Mesendoderm (in vitro differentiated cells): Measurements from ENCODE around the gene PNPLA3.

Source experiments
- DNase-seq: peaks from one replicate; pipeline ENCODE4 v3.0.0; 2013
- H2AK5ac ChIP-seq: 2 replicates; pipeline ENCODE4 v1.6.1; 2013; ENCODE audit warnings: low read length, inconsistent platforms
- H2BK120ac ChIP-seq: 2 replicates; pipeline ENCODE4 v1.6.1; 2013; ENCODE audit warnings: low read depth, mild to moderate bottlenecking, low read length, moderate library complexity, mixed read lengths
- H2BK15ac ChIP-seq: replicated peaks from 2 replicates; pipeline ENCODE4 v1.6.1; 2013; ENCODE audit warnings: low read depth, mild to moderate bottlenecking, moderate library complexity
- H2BK5ac ChIP-seq: 2 replicates; pipeline ENCODE4 v1.6.1; 2013; ENCODE audit warnings: low read length, inconsistent platforms
- H3K18ac ChIP-seq: 2 replicates; pipeline ENCODE4 v1.6.1; 2013; ENCODE audit warnings: mild to moderate bottlenecking, low read length, mixed read lengths
- H3K23ac ChIP-seq: one replicate; pipeline ENCODE4 v1.6.1; 2013; ENCODE audit warnings: low read length
- H3K27ac ChIP-seq: 2 replicates; pipeline ENCODE4 v1.5.1; 2013; ENCODE audit warnings: low read depth, mild to moderate bottlenecking, inconsistent platforms, low read length, moderate library complexity
- H3K27me3 ChIP-seq: 2 replicates; pipeline ENCODE4 v1.6.1; 2013; ENCODE audit warnings: low read length, control low read depth, mild to moderate bottlenecking, inconsistent platforms; ENCODE audit not compliant: insufficient read depth, poor library complexity
- H3K36me3 ChIP-seq: 2 replicates; pipeline ENCODE4 v1.6.1; 2013; ENCODE audit warnings: low read length, inconsistent platforms; ENCODE audit not compliant: control insufficient read depth, insufficient read depth
- H3K4ac ChIP-seq: one replicate; pipeline ENCODE4 v1.6.1; 2013; ENCODE audit warnings: low read depth, mild to moderate bottlenecking, low read length, moderate library complexity
- H3K4me1 ChIP-seq: 2 replicates; pipeline ENCODE4 v1.6.1; 2013; ENCODE audit warnings: low read depth, low read length, inconsistent platforms; ENCODE audit not compliant: control insufficient read depth
- H3K4me2 ChIP-seq: 2 replicates; pipeline ENCODE4 v1.6.1; 2013; ENCODE audit warnings: low read length
- H3K4me3 ChIP-seq: 2 replicates; pipeline ENCODE4 v1.5.1; 2013; ENCODE audit warnings: mild to moderate bottlenecking, low read length
- H3K56ac ChIP-seq: one replicate; pipeline ENCODE4 v1.6.1; 2013; ENCODE audit warnings: low read length
- H3K79me1 ChIP-seq: 2 replicates; pipeline ENCODE4 v1.6.1; 2013; ENCODE audit warnings: low read length, inconsistent platforms
- H3K79me2 ChIP-seq: 2 replicates; pipeline ENCODE4 v1.6.1; 2013; ENCODE audit warnings: mild to moderate bottlenecking, low read length; ENCODE audit not compliant: control insufficient read depth, insufficient read depth
- H3K9ac ChIP-seq: 2 replicates; pipeline ENCODE4 v1.6.1; 2013; ENCODE audit warnings: low read length, inconsistent platforms
- H4K5ac ChIP-seq: one replicate; pipeline ENCODE4 v1.6.1; 2013; ENCODE audit warnings: low read length
- H4K8ac ChIP-seq: one replicate; pipeline ENCODE4 v1.6.1; 2013; ENCODE audit warnings: low read depth, mild to moderate bottlenecking, control low read depth, low read length, moderate library complexity
- WGBS: extraction: QIAGEN DNeasy Blood & Tissue Kit; methylation state at CpG from one replicate; pipeline ENCODE4 v1.1.7; 2013; ENCODE audit warnings: low lambda C conversion rate, missing lambda C conversion rate; ENCODE audit not compliant: insufficient coverage; ENCODE audit errors: extremely low coverage; 5-methylcytosine and 5-hydroxymethylcytosine counted together

PNPLA3 gene

DNA sequence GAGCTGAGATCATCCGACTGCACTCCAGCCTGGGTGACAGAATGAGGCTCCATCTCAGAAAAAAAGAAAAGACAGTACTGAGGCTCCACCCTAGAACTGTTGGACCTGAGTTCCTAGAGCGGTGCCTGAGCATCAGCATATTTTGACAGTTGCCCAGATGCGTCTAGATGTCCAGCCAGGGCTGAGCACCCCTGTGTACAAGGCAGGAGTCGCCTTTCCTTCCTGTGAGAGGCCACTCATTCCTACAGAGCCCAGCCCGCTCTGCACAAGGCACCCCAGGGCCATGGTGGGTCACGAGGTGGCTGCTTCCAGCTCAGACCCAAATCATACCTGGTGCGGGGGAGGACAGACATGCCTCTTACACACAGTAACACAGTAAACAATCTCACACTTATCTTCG lies 47.5 kb downstream of the PNPLA3 start:
- Histone ChIP-seq H3K27me3 (no peaks in the 10 kb centered on the region), H2BK120ac (no peak overlapping the region), H3K4ac (no peak overlapping the region), H2AK5ac (no peak overlapping the region), H2BK5ac (no peak overlapping the region), H2BK15ac (no peak overlapping the region), H3K79me1 (no peaks in the 10 kb centered on the region), H3K4me1 (no peaks in the 10 kb centered on the region), H3K27ac (no peak overlapping the region), H4K8ac (no peak overlapping the region), H4K5ac (no peak overlapping the region), H3K56ac (no peak overlapping the region), H3K9ac (no peak overlapping the region), H3K18ac (no peak overlapping the region), H3K36me3 (peaks cover 10% of the 10 kb centered on the region), H3K23ac (no peak overlapping the region), H3K4me2 (no peak overlapping the region), H3K4me3 (no peak overlapping the region), H3K79me2 (no peaks in the 10 kb centered on the region)
- DNase-seq: no peak
- no CpG with 5 or more reads among the region's 8 CpGs for WGBS

DNA sequence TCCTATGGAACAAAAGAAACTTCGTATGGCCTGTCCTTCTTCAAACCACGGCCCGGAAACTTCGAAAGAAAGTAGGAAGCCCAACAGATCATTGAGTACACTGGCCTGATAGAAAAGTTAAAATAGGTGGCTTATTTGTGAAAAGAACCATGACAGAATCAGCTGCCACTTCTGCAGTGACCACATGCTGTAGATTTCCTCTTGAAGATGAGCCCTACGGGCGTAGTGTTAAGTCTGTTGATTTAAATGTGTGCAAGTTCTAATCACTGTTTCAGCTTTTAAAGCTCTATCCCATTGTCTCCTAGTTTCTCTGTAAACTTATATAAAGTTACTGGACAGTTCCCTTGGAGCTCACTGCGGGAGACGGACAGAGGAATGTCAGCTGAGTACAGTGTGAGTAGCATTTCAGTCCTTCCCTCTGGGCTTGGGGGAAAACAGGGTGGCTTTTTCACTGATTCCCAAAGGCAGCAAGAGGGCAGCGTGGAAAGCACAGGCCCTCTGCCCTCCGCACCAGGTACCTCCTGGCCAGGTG lies 49.4 kb downstream of the PNPLA3 start:
- Histone ChIP-seq H3K4me2 (no peak overlapping the region), H4K5ac (no peak overlapping the region), H3K79me2 (no peaks in the 10 kb centered on the region), H3K27ac (no peak overlapping the region), H3K27me3 (no peaks in the 10 kb centered on the region), H3K4ac (no peak overlapping the region), H2BK5ac (no peak overlapping the region), H2AK5ac (no peak overlapping the region), H3K23ac (no peak overlapping the region), H3K79me1 (no peaks in the 10 kb centered on the region), H2BK15ac (no peak overlapping the region), H3K9ac (no peak overlapping the region), H3K18ac (no peak overlapping the region), H3K4me1 (no peaks in the 10 kb centered on the region), H2BK120ac (no peak overlapping the region), H3K4me3 (no peak overlapping the region), H3K36me3 (peaks cover 8% of the 10 kb centered on the region), H4K8ac (no peak overlapping the region), H3K56ac (no peak overlapping the region)
- DNase-seq: no peak
- no CpG with 5 or more reads among the region's 10 CpGs for WGBS

DNA sequence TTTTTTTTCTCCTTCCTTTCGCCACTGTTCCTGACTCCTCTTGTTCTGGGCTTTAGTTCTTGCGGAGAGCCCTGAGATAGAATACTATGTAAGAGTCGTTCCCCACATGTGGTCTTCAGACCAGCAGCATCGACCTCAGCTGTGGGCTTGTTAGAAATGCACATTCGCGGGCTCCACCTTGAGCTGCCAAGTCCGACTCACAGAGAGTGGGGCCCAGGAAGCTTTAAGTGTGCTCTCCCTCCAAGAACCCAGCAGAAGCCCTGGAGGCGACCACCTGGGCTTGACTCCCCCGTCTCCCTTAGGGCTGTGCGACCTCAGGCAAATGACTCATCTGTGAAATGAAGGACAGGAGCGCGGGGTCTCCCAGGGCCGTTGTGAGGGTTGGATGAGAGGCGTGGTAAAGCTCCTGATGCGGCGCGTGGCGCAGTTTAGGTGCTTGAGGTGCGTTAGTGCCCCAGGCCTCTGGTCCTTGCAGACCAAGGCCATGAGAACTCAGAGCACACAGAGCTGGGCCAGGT lies 50.5 kb downstream of the PNPLA3 start:
- Histone ChIP-seq H3K23ac (no peak overlapping the region), H2AK5ac (no peak overlapping the region), H4K5ac (no peak overlapping the region), H3K18ac (no peak overlapping the region), H2BK5ac (no peak overlapping the region), H3K4me3 (no peak overlapping the region), H2BK15ac (no peak overlapping the region), H3K56ac (no peak overlapping the region), H3K4me2 (no peak overlapping the region), H3K9ac (no peak overlapping the region), H3K79me2 (no peaks in the 10 kb centered on the region), H3K27ac (no peak overlapping the region), H3K4me1 (no peaks in the 10 kb centered on the region), H2BK120ac (no peak overlapping the region), H3K4ac (no peak overlapping the region), H3K27me3 (no peaks in the 10 kb centered on the region), H3K36me3 (peaks cover 6% of the 10 kb centered on the region), H3K79me1 (no peaks in the 10 kb centered on the region), H4K8ac (no peak overlapping the region)
- WGBS: no CpG with 5 or more reads among the region's 19 CpGs
- no peak for DNase-seq

DNA sequence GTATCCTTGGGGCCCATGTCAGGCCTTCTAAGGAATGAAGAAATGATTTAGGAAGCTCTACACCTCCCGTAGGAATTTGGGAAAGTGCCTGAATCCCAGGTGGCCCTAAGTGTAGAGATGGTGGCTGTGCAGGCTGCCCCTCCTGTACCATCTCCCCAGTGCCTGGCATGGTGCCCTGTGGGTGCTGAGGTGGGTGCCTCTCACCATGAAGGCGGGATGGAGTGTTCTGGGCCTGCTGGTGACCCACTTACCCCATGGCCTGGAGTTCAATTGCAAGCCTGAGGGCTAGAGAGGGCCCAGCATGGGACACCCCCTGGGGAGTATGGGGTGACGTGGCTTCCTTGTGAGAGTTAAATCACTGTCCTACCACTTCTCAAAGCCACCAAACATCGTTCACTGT lies 51.4 kb downstream of the PNPLA3 start:
- no peak overlapping the region for H3K4ac ChIP-seq
- H2BK15ac ChIP-seq: no peak overlapping the region
- H3K4me1 ChIP-seq: no peaks in the 10 kb centered on the region
- H4K5ac ChIP-seq: no peak overlapping the region
- H3K18ac ChIP-seq: no peak overlapping the region
- H2AK5ac ChIP-seq: no peak overlapping the region
- H3K56ac ChIP-seq: no peak overlapping the region
- no peak for DNase-seq
- H3K27ac ChIP-seq: no peak overlapping the region
- no peak overlapping the region for H3K4me2 ChIP-seq
- H3K79me2 ChIP-seq: no peaks in the 10 kb centered on the region
- H3K9ac ChIP-seq: no peak overlapping the region
- no peak overlapping the region for H3K4me3 ChIP-seq
- H4K8ac ChIP-seq: no peak overlapping the region
- H3K27me3 ChIP-seq: no peaks in the 10 kb centered on the region
- no peak overlapping the region for H2BK120ac ChIP-seq
- H2BK5ac ChIP-seq: no peak overlapping the region
- H3K36me3 ChIP-seq: peaks cover 9% of the 10 kb centered on the region
- no peak overlapping the region for H3K23ac ChIP-seq
- H3K79me1 ChIP-seq: no peaks in the 10 kb centered on the region
- WGBS: no CpG with 5 or more reads among the region's 4 CpGs

DNA sequence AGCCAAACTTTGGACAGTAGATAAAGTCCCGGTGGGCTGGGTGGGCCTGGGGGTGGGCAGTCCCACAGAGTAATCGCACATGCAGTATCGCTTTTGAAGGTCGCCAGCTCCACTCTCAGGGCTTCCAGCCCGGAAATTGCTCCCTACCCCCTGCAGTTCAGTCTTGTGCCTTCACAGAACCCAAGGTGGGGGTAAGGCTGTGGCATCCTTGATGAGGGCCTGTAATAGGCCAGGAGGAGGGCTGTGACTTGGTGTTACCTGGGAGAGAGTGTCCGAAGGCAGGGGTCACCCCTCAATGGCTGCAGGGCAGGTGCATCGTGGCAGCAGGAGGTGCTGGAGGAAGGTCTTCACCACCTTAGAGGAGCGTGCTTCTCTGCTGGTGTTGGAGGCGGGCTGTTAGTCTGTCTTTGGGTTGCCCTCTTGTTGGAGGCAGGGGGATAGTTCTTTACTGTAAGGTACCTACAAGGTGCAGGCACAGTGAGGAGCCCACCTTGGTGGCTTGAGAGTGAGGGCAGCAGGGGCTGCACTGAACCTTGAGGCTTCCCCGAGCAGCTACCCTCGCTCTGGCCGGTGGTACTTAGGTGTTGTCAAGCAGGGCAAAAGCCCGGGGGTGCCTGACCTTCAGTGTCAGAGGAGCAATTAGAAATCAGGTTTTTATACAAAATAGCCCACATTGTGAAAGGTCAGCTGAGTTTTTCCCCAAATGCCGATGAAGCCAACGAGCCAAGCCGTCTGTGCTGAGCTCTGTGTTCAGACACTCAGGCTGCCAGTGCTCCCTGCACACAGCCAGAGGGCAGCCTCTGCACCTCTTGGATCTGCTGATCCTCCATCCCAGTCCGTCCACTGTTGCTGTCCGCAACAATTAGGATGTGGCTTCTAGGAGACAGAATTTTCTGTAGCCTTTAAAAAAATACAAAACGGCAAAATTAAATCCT lies 53.5 kb downstream of the PNPLA3 start:
- no peak for DNase-seq
- Histone ChIP-seq H2BK120ac (no peak overlapping the region), H3K4ac (no peak overlapping the region), H2BK15ac (no peak overlapping the region), H3K23ac (no peak overlapping the region), H3K4me1 (no peaks in the 10 kb centered on the region), H3K4me2 (no peak overlapping the region), H3K9ac (no peak overlapping the region), H3K79me1 (no peaks in the 10 kb centered on the region), H2BK5ac (no peak overlapping the region), H3K27ac (no peak overlapping the region), H4K8ac (no peak overlapping the region), H3K4me3 (no peak overlapping the region), H3K27me3 (no peaks in the 10 kb centered on the region), H3K56ac (no peak overlapping the region), H3K18ac (no peak overlapping the region), H3K79me2 (no peaks in the 10 kb centered on the region), H4K5ac (no peak overlapping the region), H2AK5ac (no peak overlapping the region), H3K36me3 (peaks cover 9% of the 10 kb centered on the region)
- WGBS: no CpG with 5 or more reads among the region's 19 CpGs
